GM21526 (cell line): Measurements from ENCODE around the gene PLCD3.

Source experiments
- ATAC-seq: cut with Tn5 transposase; IDR thresholded peaks from one replicate; pipeline ENCODE4 v1.9.1; 2021; ENCODE audit warnings: moderate library complexity; ENCODE audit not compliant: unreplicated experiment, low FRiP score

PLCD3 gene

DNA sequence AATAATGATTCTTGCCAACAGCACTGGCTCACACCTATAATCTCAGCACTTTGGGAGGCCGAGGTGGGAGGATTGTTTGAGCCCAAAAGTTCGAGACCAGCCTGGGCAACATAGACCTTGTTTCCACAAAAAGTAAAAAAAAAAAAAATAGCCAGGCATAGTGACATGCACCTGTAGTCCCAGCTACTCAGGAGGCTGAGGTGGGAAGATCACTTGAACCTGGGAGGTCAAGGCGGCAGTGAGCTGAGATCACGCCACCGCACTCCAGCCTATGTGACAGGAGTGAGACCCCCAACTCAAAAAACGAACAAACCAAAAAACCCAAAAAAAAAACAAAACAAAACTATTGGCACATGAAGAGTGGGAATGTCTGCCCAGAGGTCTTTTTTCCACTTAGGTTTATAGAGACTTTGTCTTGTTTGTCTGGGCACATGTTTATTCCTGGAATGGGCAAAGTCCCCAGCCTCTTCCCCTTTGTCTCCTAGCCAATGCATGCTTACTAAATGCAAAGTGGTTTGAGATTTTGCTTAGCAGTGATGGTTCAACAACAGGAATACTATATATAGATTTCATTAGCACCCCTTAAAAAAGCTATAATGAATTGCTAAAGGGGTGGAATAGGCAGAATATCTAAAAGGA is 45.3 kb downstream of the PLCD3 start:
- no peak for ATAC-seq

DNA sequence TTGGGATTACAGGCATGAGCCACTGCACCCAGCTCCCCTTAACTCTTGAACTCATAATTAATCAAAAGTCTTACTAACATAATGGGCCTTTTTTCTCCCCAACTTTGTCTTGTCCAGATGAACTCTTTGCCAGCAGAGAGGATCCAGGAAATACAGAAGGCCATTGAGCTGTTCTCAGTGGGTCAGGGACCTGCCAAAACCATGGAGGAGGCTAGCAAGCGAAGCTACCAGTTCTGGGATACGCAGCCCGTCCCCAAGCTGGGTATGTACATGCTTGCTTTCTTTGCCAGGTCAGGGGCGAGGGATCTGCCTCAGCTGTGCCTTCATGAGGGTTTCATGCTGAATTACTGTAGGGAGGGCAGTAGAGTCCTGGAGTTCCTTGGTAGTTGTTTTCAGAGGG is 45.9 kb downstream of the PLCD3 start:
- no peak for ATAC-seq

DNA sequence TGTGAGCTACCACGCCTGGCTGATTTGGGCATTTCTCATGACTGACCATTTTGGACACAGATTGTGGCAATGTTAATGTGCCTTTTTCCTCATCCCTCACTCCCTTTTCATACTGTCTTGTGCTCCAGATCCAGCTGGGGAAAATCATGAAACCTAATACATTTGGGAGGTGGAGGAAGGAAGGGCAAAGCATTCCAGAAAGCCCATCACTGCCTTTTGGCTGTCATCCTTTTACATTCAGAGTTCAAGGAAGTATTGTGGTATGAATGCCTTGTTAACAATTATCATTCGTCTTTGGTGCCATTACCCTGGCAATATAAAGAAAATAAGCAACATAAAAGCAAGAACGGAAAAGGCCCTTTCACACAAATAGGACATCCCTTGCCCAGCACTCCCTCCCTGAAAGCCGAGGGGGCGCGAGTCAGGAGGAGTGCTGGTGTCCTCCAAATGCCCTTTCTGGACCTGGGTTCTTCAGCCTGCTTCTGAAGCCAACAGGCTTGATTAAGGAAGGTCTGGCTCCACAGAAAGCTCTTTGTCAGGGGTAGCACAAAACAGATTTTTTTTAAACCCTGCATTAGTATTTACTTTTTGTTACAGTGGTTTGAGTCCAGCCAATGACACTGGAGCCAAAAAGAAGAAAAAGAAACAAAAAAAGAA is 51.1 kb downstream of the PLCD3 start:
- ATAC-seq = no peak

DNA sequence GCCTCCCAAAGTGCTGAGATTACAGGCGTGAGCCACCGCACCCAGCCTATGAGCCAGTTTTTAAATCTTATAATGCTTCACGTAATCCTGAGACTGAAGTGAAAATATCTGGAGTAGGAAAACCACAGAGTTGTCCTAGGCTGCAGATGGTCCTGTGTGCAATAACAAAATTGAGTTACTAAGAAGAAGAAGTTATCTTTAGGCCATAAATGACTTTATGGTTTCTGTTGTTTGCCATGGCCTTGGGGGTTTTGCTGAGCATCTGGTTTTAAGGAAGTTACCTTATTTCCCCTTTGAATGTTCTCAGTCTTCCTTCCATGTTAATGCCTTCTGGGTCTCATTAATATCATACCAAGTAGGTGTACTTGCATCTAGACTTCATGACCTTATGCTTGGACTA is 54.7 kb downstream of the PLCD3 start:
- ATAC-seq = no peak

DNA sequence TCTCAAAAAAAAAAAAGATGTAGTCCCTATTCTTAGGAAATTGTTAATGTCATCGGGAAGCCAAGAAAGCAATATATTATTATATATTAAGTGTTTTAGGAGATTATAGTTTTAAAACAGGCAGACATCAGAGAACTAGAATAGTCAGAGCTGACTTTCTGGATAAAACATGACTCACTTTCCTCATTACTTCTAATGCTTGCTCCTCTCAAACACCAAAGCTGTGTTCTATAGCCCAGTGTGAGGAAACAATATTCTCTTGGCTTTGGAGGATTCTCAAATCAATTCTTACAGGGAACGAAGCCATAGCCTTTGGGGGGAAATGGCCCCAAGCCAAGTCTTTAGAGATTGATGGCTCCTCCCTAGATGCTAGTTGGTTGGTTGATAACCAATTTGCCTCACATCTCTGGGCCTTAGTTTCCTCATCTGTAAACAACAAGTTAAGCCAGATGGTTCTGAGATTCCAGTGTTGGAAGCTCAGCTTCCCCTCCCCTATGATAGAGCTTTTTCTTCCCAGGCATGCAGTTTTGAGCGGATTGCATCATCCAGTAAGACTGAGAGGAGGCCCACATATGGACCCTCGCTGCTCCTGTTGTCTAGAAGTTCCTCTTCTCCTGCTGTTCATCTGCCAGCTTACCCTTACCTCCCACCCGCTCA is 58.8 kb downstream of the PLCD3 start:
- no peak for ATAC-seq

DNA sequence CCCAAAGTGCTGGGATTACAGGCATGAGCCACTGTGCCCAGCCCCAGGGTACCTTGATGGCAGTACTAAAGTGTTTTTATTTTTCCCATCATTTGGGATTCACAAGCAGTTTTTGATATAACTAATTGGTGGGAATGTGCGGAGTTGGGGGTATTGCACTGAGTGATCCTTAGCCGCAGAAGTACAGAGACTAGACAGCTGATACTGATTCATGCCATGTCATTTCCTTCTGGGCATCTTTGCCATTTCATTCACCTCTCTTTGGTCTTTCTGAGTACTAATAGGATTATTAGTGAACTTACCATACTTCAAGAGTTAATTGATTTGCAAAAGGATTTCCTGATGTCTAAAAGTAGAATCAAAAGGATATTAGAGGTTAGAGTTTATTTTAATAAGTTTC is 61.5 kb downstream of the PLCD3 start:
- no peak for ATAC-seq

DNA sequence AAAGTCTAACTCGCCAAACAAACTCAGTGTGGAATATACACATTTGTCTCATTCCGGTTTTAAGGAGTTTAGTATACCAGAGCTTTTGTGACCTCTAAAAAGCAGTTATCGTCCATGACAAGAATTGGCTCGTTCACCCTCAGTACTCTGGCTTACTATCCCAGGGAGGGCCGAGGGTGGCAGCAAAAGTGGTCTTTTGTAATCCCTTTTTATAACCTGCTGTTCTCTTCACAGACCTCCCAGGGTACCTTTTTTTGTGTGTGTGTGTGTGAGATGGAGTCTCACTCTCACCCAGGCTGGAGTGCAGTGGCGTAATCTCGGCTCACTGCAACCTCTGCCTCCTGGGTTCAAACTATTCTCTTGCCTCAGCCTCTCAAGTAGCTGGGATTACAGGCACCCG is 62.3 kb downstream of the PLCD3 start:
- ATAC-seq = no peak

DNA sequence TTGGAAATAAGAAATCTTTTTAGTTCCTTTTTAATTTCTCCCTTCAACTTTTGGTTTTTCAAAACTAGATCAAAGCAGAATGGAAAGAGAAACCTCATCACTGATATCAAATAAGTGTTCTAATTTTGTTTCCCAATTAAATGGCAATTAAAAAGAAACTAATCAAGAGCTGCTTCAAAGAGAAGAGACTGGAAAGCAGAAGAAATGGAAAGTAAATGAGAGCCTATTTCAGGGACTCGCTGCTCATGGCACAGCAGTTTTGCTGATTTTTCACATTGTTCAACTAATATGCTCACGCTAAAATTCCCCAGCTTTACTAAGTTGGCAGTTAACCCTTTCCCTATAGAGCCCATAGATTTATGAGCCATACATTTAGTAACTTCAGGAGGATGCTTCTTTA is 64.7 kb downstream of the PLCD3 start:
- ATAC-seq = no peak

DNA sequence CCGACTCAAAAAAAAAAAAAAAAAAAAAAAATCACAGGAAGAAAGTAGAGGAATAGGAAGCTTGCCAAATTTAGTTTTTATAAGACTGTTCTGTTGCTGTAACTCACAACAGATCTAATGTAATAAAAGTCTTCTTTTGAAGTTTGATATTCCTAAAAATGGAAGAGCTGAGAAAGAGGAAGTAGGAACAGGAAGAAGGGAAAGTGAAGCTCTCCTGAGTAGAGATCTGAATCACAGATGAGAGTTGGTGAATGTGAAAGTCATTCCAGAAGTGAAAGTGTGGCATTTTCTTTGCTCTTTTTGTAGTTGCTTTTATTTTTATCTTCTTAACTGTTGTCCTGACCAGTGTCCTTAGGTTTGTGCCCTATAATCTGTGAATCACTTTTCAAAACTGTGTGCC is 69.1 kb downstream of the PLCD3 start:
- ATAC-seq = no peak

DNA sequence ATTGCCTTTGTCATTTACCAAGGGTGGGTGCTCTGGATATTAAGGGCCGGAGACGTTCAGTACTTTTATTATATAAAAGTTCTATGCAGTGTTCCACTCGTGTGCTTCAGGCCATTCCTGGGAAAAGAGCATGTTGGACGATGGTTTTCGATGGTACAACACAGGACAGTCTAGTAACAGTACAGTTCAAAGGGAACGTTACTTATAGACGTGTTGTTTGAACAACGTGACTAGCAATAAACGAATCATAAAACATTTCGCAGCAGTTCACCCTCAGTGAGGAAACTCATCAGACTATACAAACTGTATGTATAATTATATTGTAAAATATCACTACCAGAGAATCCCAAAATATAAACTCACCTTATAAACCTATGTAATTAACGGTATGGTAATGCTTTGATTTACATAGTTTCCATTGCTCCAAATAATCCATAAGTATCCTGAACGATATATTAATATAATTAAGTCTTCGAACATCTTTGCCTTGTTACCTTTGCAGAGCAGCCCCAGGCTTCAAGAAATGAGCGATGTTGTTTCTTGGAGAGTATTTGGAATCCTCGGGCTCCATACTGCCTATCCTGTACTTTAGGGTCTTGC is 70.6 kb downstream of the PLCD3 start:
- ATAC-seq = no peak

DNA sequence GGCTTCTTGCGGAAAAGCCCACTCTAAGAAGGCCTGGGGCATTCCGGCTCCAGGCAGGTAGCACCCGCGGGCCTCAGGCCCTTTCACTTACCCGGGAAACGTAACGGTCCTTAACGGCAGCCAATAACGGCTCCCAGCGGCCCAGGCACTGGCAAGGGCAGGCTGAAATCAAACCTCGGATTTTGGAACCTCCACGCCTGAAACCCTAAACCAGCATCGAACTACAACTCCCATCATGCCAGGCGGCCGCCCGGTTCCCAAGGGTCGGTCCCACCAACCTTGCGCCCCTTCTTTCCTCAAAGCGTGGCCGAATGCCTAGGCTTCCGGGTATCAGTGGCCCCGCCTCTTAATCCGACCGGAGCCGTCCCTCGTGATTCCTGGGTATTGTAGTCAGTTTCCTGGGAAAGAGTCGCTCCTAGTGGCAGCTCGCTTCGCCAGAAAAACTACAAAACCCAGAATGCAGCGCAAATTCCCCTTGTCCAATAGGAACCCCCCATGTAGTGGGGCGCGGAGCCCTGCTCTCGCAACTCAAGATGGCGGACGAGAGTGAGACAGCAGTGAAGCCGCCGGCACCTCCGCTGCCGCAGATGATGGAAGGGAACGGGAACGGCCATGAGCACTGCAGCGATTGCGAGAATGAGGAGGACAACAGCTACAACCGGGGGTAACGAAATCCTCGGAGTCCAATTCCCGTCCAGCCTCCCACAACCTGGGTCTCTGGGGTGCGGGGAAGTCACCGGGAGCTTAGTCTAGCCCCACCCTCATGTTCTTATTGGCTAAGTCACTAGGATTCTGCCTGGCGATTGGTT is 71.3 kb downstream of the PLCD3 start, which contains the start of gene NMT1:
Gene NMT1, plus strand, starts transcription at position 521 of the 809 bp plus-strand sequence. Its CDS starts 13 bp downstream, at position 534.
- peak; percentile 73 for ATAC-seq

DNA sequence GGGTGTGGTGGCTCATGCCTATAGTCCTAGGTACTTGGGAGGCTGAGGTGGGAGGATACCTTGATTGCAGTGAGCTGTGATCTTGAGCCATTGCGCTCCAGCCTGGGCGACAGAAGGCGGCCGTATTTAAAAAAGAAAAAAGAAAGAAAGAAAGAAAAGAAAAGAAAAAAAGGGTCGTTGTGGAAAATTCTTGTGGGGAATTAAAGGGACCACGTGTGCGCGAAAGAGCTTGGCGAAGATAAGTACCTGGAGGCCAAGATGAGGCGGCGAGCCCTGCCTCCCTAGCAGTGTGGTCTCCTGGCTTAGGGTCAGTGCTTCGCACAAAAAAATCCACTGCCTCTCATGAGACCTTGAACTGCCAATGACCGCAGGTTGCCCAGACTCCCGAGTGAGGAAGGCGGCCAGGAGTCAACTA is 71.9 kb downstream of the PLCD3 start:
- ATAC-seq = no peak
